AML-193 (cell line): ENCODE measurements around the gene STOML2.
A peak's percentile ranks its signal among the peaks of the same experiment; 100 is the strongest.

Source experiments
- DNase-seq, 2 experiments: peaks; one replicate each; lab custom pipeline; 2025; lab: John Stamatoyannopoulos, UW

STOML2 gene

DNA sequence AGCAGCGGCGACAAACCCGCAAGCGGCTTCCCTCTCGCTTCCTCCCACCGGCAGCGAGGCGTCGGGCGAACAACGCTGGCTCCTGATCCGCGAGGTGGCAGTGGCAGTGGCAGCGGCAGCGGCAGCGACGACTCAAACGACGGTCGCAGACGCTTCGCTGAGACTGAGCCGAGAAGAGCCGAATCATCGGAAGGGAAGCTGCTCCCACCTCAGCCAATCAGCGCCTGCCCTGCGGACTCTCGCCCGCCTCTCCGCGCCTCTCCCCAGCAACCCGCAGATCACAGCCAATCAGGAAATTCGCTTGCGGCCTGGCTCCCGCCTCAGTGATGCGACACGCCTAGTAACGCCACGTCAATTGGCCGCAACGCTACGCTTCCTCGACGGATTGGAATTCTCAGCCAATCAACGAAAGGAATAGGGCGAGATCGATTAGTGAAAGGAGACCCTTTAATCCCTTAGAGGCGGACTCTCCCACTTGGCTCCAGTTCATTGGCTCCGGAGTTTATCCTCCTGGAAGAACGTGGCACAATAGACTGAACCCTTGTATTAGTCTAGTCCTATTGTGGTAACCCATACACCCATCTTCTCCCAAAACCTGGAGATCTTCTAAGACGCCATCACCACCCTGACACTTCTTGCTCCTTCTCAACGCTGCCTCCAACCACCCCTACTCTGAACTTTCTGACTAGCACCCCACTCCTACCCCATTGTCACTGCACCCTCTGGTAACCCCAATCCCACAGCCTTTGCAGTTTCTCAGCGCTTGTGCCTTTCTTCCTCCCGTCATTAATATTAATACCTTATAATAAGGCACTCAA is 30.3 kb downstream of the STOML2 start, which contains the start of gene VCP:
Gene VCP (minus strand): TSS at position 165 of the 818 bp plus-strand sequence. CDS start 272 bp downstream, outside the sequence.
- peak; percentile 94 to 97 for DNase-seq

GRCh38 chr9:35071814-35072460 is 31.0 kb downstream of the STOML2 start:
- peak; percentile 61 for DNase-seq

DNA sequence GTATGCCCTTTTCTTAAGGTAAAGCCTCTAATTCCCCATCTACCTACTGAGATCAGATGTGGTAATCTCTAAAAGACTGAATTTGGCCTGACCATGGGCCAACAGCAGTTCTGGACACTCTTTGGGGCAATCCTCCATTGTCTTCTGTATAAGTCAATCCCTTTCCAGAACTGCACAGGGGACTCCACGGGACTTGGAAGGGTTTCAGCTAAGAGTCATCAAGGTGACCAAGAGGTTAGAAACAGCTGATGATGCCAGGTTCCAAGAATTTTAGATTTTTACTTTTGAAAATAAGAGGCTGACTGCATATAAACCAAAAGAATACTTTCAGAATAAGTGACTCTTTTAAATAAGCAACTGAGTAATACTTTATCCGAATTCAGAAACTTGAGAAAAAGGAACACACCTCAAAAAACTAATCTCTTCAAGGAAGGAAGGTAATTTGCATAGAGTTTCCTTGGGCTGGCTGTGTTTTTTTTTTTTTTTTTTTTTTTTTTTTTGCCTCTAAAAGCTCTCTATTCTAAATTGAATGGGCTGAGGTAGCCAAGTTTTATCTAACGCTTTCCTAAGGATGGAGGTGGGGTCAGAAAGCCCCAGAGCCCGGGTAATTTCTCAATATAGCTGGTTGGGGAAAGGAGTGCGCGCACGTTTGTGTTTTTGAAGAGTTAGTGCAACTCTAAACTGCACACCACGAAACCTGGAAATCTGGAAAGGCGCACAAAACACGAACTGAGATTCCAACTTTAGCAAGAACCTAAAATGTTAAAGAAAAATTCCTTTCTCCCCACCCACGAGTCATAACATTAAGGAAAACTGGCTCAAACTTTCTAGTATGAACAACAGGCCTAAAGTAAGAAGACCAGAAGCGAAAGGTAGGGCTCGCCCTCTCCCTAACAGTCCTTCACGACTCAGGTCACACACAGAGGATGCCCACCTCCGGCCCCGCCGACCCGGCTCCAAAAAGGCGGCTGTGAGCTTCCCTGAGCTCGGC is 31.8 kb downstream of the STOML2 start:
- no peak for DNase-seq

- no peak for DNase-seq
These were observed 33.9 kb downstream of the STOML2 start for GRCh38 chr9:35069020-35069419.

DNA sequence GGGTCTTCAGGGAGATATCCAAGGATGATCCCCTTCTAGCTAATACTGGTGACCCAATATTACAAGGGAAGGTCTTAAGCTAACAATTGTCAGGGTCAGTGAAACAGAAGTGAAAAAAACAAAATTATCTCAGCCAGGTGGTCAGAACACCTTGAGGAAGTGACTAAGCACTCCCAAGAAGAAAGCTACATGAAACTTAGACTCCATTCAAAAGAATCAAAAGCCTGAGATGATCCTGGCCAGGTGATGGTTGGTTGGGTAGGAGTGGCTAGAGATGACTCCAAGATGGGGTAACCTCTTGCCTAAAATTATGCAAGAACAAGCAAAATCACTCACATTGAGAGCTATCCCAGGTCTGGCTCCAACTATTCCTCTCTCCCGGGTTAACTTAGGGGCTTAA is 35.9 kb downstream of the STOML2 start:
- DNase-seq, result no peak

DNA sequence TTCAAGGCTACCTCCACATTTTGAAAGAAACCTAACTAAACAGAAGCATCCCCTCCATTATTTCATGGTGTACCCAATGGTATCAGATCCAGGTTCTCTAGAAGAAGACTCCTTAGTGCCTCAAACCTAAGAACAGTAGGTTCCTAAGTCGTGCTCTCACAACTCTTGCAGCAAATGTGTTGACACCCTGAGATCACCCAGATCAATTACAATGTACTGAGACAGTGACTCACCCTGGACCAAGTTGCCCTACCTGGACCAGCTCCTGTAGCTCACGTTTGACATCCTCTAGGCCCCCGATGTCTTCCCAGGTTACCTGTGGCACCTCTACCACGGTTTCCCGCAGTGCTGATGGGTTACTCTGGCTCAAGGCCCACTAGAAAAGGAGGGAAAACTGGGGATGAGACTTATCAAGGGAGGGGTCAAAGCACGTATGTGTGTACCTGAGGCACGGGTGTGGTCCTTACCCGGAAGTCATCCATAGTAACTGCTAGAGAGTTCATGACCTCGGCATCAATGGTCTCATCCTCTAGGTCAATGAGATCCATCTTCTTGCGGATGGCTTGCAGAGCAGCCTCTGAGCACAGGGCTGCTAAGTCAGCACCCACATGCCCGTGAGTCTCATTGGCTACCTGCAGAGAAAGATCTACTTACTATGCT is 42.3 kb downstream of the STOML2 start:
- no peak for DNase-seq

GRCh38 chr9:35059438-35059837 is 43.5 kb downstream of the STOML2 start:
- no peak for DNase-seq

- DNase-seq, result no peak
These were observed 45.7 kb downstream of the STOML2 start for GRCh38 chr9:35057271-35057620.

GRCh38 chr9:35056571-35057270 is 46.2 kb downstream of the STOML2 start:
- DNase-seq, result no peak

DNA sequence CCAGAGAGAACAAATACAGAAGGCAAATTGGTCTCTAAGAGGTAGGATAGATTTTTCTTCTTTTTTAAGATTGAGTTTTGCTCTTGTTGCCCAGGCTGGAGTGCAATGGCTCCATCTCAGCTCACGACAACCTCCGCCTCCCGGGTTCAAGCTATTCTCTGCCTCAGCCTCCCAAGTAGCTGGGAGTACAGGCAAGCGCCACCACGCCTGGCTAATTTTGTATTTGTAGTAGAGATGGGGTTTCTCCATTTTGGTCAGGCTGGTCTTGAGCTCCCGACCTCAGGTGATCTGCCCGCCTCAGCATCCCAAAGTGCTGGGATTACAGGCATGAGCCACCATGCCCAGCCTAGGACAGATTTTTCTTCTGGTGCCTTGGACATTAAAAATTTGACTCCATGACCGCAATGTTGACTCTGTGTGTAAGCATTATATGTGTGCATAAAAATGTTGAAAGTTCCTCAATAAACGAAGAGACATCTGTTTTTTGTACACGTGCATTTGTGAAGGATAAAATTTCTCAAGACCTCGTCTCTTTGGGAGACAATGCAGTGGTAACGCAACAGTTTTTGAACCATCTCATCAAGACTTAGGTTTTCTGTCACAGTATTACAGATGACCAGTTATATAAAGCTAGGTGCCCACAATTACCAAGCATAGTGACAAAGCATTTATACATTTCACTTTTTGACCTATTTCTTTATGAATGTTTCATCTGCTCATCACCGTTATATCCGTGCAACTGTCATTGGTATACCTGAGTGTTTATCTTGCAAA is 47.9 kb downstream of the STOML2 start:
- DNase-seq, result no peak

DNA sequence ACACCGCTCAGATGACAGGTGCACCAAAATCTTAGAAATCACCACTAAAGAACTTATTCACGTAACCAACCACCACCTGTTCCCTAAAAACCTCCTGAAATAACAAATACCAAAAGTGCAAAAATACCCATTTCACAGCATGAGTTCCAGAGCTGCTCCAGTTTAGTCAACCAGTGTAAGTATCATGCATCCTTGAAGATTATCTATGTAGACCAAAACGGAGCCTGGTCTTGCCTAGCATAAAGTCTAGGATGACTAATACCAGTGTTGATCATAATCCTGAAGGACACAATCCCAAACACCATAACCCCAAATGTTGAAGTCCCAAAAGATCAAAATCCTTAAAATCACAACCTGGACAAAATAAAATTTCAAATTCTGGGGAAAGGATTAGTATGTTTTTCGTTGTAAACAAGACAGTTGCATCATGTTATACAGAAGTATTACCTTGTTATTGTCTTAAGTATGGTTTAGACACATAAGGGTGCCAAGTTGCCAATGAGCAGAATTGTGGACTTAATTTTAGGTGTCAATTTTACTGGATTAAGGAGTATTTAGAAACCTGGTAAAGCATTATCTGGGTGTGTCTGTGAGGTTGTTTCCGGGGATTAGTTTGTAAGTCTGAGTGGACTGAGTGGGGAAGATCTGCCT is 48.6 kb downstream of the STOML2 start:
- DNase-seq, result no peak

- peak; percentile 24 to 45 for DNase-seq
These were observed 51.6 kb downstream of the STOML2 start for GRCh38 chr9:35051069-35051967.
